ENCODE data around the gene GUCY1A2. TPM values are rescaled to one million over a fixed set of nuclear protein-coding genes. Genes with fewer than 3 reads are reported as not detected.

Gene GUCY1A2
- total and polyA plus RNA-seq, 2 donors (not counting 3 experiments of a cell fraction or from before 2014, with no cell fraction given) = 0.02 to 0.03 TPM

DNA sequence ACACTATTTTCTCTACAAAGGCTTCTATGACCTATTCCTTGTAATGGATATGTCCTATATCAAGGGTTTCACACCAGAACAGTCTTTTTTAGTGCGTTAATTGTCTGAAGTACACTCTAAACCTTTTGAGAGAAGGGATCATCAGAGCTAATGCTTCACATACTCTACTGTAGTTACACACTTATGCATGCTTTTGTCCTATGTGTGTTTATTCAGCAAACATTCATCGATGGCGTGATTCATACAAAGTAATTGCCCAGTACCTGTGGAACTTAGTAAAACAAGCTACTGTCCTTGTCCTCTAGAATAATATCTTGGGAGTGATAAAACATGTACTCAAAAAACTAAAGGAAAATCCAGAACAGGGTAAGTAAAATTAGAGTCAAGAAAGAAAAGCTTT lies 139.2 kb downstream of the GUCY1A2 start:
- Histone ChIP-seq H2AFZ (ENCODE audit: low read depth, low read length) (no peak overlapping the region), H3K4me1 (ENCODE audit: control insufficient read depth, extremely low read depth, insufficient read depth, low read length) (no peaks in the 10 kb centered on the region), H3K79me2 (ENCODE audit: control insufficient read depth, insufficient read depth, low read length) (no peaks in the 10 kb centered on the region), H3K4me2 (ENCODE audit: insufficient read depth, low read length) (no peak overlapping the region), H3K27me3 (ENCODE audit: control insufficient read depth in 2 of 2, insufficient read depth in 2 of 2, low read length in 2 of 2) (no peaks in the 10 kb centered on the region), H3K9me1 (replicated peaks; ENCODE audit: control insufficient read depth, extremely low read depth, insufficient read depth, low read length) (no peaks in the 10 kb centered on the region), H3K9me3 (replicated peaks; ENCODE audit: control insufficient read depth, insufficient read depth, low read length) (no peaks in the 10 kb centered on the region), H3K36me3 (ENCODE audit: control insufficient read depth in 2 of 2, extremely low read depth in 1 of 2, insufficient read depth in 2 of 2, low read length in 2 of 2) (no peaks in the 10 kb centered on the region), H3K27ac (ENCODE audit: insufficient read depth, low read depth, low read length) (no peak overlapping the region), H4K20me1 (replicated peaks; ENCODE audit: control insufficient read depth, extremely low read depth, insufficient read depth, low read length) (no peaks in the 10 kb centered on the region), H3K4me3 (replicated peaks in 1 of 3; ENCODE audit: insufficient read depth in 1 of 3, low read depth in 1 of 3, low read length in 3 of 3) (no peak overlapping the region), H3K9ac (replicated peaks; ENCODE audit: extremely low read depth, insufficient read depth, low read length) (no peak overlapping the region)
- dilution Hi-C loops (cut with MboI; ENCODE audit: extremely low pct_ligation_motif_present, low sequenced_read_pairs) = no loop called here
- TF ChIP-seq JUN (IDR thresholded peaks at IDR 0.05; ENCODE audit: borderline replicate concordance, insufficient read depth, insufficient read length, low read depth) (no peak), POLR2A (IDR thresholded peaks at IDR 0.05; ENCODE audit: low read depth, low read length) (no peak), POLR2AphosphoS5 (IDR thresholded peaks at IDR 0.05; ENCODE audit: insufficient read depth, low read depth, low read length) (no peak)
- TF ChIP-seq, protein P1, sequence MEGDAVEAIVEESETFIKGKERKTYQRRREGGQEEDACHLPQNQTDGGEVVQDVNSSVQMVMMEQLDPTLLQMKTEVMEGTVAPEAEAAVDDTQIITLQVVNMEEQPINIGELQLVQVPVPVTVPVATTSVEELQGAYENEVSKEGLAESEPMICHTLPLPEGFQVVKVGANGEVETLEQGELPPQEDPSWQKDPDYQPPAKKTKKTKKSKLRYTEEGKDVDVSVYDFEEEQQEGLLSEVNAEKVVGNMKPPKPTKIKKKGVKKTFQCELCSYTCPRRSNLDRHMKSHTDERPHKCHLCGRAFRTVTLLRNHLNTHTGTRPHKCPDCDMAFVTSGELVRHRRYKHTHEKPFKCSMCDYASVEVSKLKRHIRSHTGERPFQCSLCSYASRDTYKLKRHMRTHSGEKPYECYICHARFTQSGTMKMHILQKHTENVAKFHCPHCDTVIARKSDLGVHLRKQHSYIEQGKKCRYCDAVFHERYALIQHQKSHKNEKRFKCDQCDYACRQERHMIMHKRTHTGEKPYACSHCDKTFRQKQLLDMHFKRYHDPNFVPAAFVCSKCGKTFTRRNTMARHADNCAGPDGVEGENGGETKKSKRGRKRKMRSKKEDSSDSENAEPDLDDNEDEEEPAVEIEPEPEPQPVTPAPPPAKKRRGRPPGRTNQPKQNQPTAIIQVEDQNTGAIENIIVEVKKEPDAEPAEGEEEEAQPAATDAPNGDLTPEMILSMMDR (IDR thresholded peaks at IDR 0.05; ENCODE audit: extremely low read depth in 1 of 2, insufficient read depth in 1 of 2, low read depth in 1 of 2, low read length in 2 of 2) = no peak
- ChIA-PET POLR2A (no interaction called here), CTCF (no interaction called here)
- no TSS peak for BruUV-seq (replicated peaks)
- intact Hi-C loops (cut with micrococcal nuclease) = no loop called here
- DNase-seq (ENCODE audit: low read depth, low spot score) (no peak), FAIRE-seq (no peak)

DNA sequence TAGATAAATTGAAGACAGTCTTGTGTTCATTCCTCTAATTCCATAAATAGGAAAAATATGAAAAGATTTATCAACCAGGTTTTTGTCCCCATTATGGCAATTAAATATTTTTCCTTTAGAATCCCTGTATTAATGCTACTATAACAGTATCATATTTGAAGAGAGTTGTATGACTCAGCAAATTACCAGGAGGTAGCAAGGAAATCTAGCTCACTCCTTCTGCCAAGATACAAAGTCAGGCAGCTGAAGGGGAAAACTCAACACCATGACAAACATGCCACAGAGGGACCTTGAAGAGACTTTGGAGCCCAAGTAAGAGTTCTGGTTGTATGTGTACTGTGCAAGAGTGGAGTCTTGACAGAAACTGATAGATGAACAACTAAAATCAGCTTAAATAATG lies 143.3 kb downstream of the GUCY1A2 start:
- no peak for FAIRE-seq
- H3K27ac ChIP-seq (ENCODE audit: insufficient read depth, low read depth, low read length) = no peak overlapping the region
- TF ChIP-seq JUN (IDR thresholded peaks at IDR 0.05; ENCODE audit: borderline replicate concordance, insufficient read depth, insufficient read length, low read depth) = no peak
- TF ChIP-seq POLR2A (IDR thresholded peaks at IDR 0.05; ENCODE audit: low read depth, low read length) = no peak
- TF ChIP-seq GATA2 (IDR thresholded peaks at IDR 0.05; ENCODE audit: insufficient read depth, insufficient read length, low read depth, low read length) = no peak
- no peak for TF ChIP-seq EZH2 (IDR thresholded peaks at IDR 0.05; ENCODE audit: borderline replicate concordance, low read depth, low read length, severe bottlenecking)
- TF ChIP-seq, protein P2, sequence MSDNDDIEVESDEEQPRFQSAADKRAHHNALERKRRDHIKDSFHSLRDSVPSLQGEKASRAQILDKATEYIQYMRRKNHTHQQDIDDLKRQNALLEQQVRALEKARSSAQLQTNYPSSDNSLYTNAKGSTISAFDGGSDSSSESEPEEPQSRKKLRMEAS (IDR thresholded peaks at IDR 0.05; ENCODE audit: insufficient read depth, insufficient read length) = no peak
- TF ChIP-seq MYC (IDR thresholded peaks at IDR 0.05; ENCODE audit: low read depth, low read length) = no peak
- no peak for TF ChIP-seq FOS (IDR thresholded peaks at IDR 0.05; ENCODE audit: borderline replicate concordance, insufficient read depth, low read length)
- H3K4me1 ChIP-seq (ENCODE audit: control insufficient read depth, extremely low read depth, insufficient read depth, low read length) = no peaks in the 10 kb centered on the region
- no peaks in the 10 kb centered on the region for H3K79me2 ChIP-seq (ENCODE audit: control insufficient read depth, insufficient read depth, low read length)
- H2AFZ ChIP-seq (ENCODE audit: low read depth, low read length) = no peak overlapping the region
- POLR2A ChIA-PET = no interaction called here
- H3K9ac ChIP-seq (replicated peaks; ENCODE audit: extremely low read depth, insufficient read depth, low read length) = no peak overlapping the region
- intact Hi-C loops (cut with micrococcal nuclease) (no loop called here), dilution Hi-C loops (cut with MboI; ENCODE audit: extremely low pct_ligation_motif_present, low sequenced_read_pairs) (no loop called here)
- no TSS peak for BruUV-seq (replicated peaks)
- H3K36me3 ChIP-seq (ENCODE audit: control insufficient read depth in 2 of 2, extremely low read depth in 1 of 2, insufficient read depth in 2 of 2, low read length in 2 of 2) = no peaks in the 10 kb centered on the region
- no peaks in the 10 kb centered on the region for H3K27me3 ChIP-seq (ENCODE audit: control insufficient read depth in 2 of 2, insufficient read depth in 2 of 2, low read length in 2 of 2)
- no peaks in the 10 kb centered on the region for H3K9me1 ChIP-seq (replicated peaks; ENCODE audit: control insufficient read depth, extremely low read depth, insufficient read depth, low read length)
- no peaks in the 10 kb centered on the region for H3K9me3 ChIP-seq (replicated peaks; ENCODE audit: control insufficient read depth, insufficient read depth, low read length)
- no peaks in the 10 kb centered on the region for H4K20me1 ChIP-seq (replicated peaks; ENCODE audit: control insufficient read depth, extremely low read depth, insufficient read depth, low read length)
- no peak for DNase-seq (ENCODE audit: low read depth, low spot score)
- H3K4me2 ChIP-seq (ENCODE audit: insufficient read depth, low read length) = no peak overlapping the region
- no peak overlapping the region for H3K4me3 ChIP-seq (replicated peaks in 1 of 3; ENCODE audit: insufficient read depth in 1 of 3, low read depth in 1 of 3, low read length in 3 of 3)
- CTCF ChIA-PET = no interaction called here
